Vagina (tissue), 2 donors: ENCODE data around the gene ZSCAN10. TPM values are rescaled to one million over a fixed set of nuclear protein-coding genes. Genes with fewer than 3 reads are reported as not detected.
"Not testable (repeated sequence)": the region's sequence is repeated elsewhere in the genome, so short reads cannot be mapped to it uniquely, and the experiment has no call there.

ENCODE experiments used
- DNase-seq, 2 donors: peaks; one replicate each; pipeline ENCODE4 v3.0.0-alpha.2; 2017; ENCODE audit errors: extremely low spot score in 2 of 2
- H3K27ac ChIP-seq: fragments of 200-600 bp; sonication (generic); one replicate; pipeline ENCODE4 v1.5.1; 2019
- H3K27me3 ChIP-seq: fragments of 200-600 bp; sonication (generic); one replicate; pipeline ENCODE4 v1.5.1; 2019
- H3K36me3 ChIP-seq, 2 donors: fragments of 200-600 bp; sonication (generic); one replicate each; pipeline ENCODE4 v1.5.1; 2017 to 2019
- H3K4me1 ChIP-seq: fragments of 200-600 bp; sonication (generic); one replicate; pipeline ENCODE4 v1.5.1; 2019
- H3K4me3 ChIP-seq, 2 donors: fragments of 200-600 bp; sonication (generic); 1 replicate in 1 of 2; 2 replicates in 1 of 2; pipeline ENCODE4 v1.5.1; 2016 to 2019
- H3K9me3 ChIP-seq: fragments of 200-600 bp; sonication (generic); one replicate; pipeline ENCODE4 v1.5.1; 2019
- CTCF ChIP-seq, 3 experiments: fragments of 450-650 bp in 2 of 3; fragments of 200-600 bp in 1 of 3; sonication (generic) in 1 of 3; IDR thresholded peaks; one replicate each; pipeline ENCODE4 v1.5.1; 2017 to 2019; ENCODE audit warnings: antibody characterized with exemption in 3 of 3, mild to moderate bottlenecking in 2 of 3, moderate library complexity in 2 of 3
- POLR2A ChIP-seq, 2 donors: fragments of 450-650 bp; IDR thresholded peaks; one replicate each; pipeline ENCODE4 v1.6.1; 2017; ENCODE audit warnings: antibody characterized with exemption in 2 of 2, mild to moderate bottlenecking in 2 of 2, moderate library complexity in 2 of 2
- POLR2AphosphoS5 ChIP-seq, 2 donors: sonication (generic); formaldehyde crosslinking; IDR thresholded peaks; one replicate each; pipeline ENCODE4 v1.9.0; 2017; ENCODE audit warnings: antibody characterized with exemption in 2 of 2, mild to moderate bottlenecking in 2 of 2, low read depth in 1 of 2; ENCODE audit not compliant: insufficient read depth in 1 of 2
- intact Hi-C: fragments of 100-400 bp; cut with DNase I; formaldehyde crosslinking; loops from one replicate; pipeline ENCODE4 v1.15.1; 2023
- total RNA-seq: library from RNA; depleted of rRNA; stranded (reverse); fragments of >200 nt; gene quantifications from one replicate; pipeline ENCODE4 v1.2.3, GENCODE V29; 2016

The ZSCAN10 gene
- total RNA-seq, 1 donor from 2014 or later = not detected

- intact Hi-C loops = no loop called here
- peaks cover 0 to 13% of the 10 kb centered on the region in 2 donors for H3K36me3 ChIP-seq
Observed at GRCh38 chr16:3142327-3142726, 43.2 kb upstream of the ZSCAN10 start.

GRCh38 chr16:3141781-3142311 is 42.8 kb upstream of the ZSCAN10 start:
- no peak for DNase-seq

More at GRCh38 chr16:3142327-3142726, 43.2 kb upstream of the ZSCAN10 start:
- Histone ChIP-seq H3K27ac (no peak overlapping the region), H3K9me3 (no peaks in the 10 kb centered on the region), H3K4me1 (no peaks in the 10 kb centered on the region), H3K27me3 (no peaks in the 10 kb centered on the region), H3K4me3 (no peak overlapping the region)
- no peak for DNase-seq
- TF ChIP-seq CTCF (IDR thresholded peaks at IDR 0.05) (no peak), POLR2A (IDR thresholded peaks at IDR 0.05) (no peak), POLR2AphosphoS5 (IDR thresholded peaks at IDR 0.05; ENCODE audit: insufficient read depth in 1 of 2, low read depth in 1 of 2) (no peak)

GRCh38 chr16:3140603-3141427 is 41.7 kb upstream of the ZSCAN10 start:
- Histone ChIP-seq H3K36me3 (peaks cover 0 to 13% of the 10 kb centered on the region in 2 donors), H3K27ac (no peak overlapping the region), H3K9me3 (no peaks in the 10 kb centered on the region), H3K4me1 (peaks cover 7% of the 10 kb centered on the region), H3K4me3 (no peak overlapping the region), H3K27me3 (no peaks in the 10 kb centered on the region)
- no peak for TF ChIP-seq POLR2A (IDR thresholded peaks at IDR 0.05)
- no peak for TF ChIP-seq POLR2AphosphoS5 (IDR thresholded peaks at IDR 0.05; ENCODE audit: insufficient read depth in 1 of 2, low read depth in 1 of 2)
- no peak for TF ChIP-seq CTCF (IDR thresholded peaks at IDR 0.05)
- DNase-seq = no peak
- intact Hi-C loops = no loop called here

More at GRCh38 chr16:3141781-3142311, 42.8 kb upstream of the ZSCAN10 start:
- no peaks in the 10 kb centered on the region for H3K9me3 ChIP-seq
- peaks cover 0 to 13% of the 10 kb centered on the region in 2 donors for H3K36me3 ChIP-seq
- no peaks in the 10 kb centered on the region for H3K27me3 ChIP-seq
- H3K27ac ChIP-seq = no peak overlapping the region
- H3K4me1 ChIP-seq = no peaks in the 10 kb centered on the region
- no peak overlapping the region for H3K4me3 ChIP-seq
- TF ChIP-seq POLR2AphosphoS5 (IDR thresholded peaks at IDR 0.05; ENCODE audit: insufficient read depth in 1 of 2, low read depth in 1 of 2) (no peak), CTCF (IDR thresholded peaks at IDR 0.05) (no peak), POLR2A (IDR thresholded peaks at IDR 0.05) (no peak)
- intact Hi-C loops = no loop called here

- intact Hi-C loops, H3K4me3 ChIP-seq, H3K27me3 ChIP-seq, H3K9me3 ChIP-seq, DNase-seq, H3K27ac ChIP-seq: not testable (repeated sequence)
- peaks cover 0 to 13% of the 10 kb centered on the region in 2 donors for H3K36me3 ChIP-seq
- H3K4me1 ChIP-seq = peaks cover 11% of the 10 kb centered on the region
Observed at GRCh38 chr16:3139561-3139960, 40.5 kb upstream of the ZSCAN10 start.

- H3K4me1 ChIP-seq = peaks cover 15% of the 10 kb centered on the region
- intact Hi-C loops = no loop called here
- H3K27ac ChIP-seq = no peak overlapping the region
- H3K4me3 ChIP-seq = no peak overlapping the region
- H3K27me3 ChIP-seq = no peaks in the 10 kb centered on the region
- no peak for DNase-seq
- no peak for TF ChIP-seq POLR2AphosphoS5 (IDR thresholded peaks at IDR 0.05; ENCODE audit: insufficient read depth in 1 of 2, low read depth in 1 of 2)
- TF ChIP-seq POLR2A (IDR thresholded peaks at IDR 0.05) = no peak
- TF ChIP-seq CTCF (IDR thresholded peaks at IDR 0.05) = no peak
- no peaks in the 10 kb centered on the region for H3K9me3 ChIP-seq
- peaks cover 0 to 13% of the 10 kb centered on the region in 2 donors for H3K36me3 ChIP-seq
Observed at GRCh38 chr16:3138823-3139426, 39.8 kb upstream of the ZSCAN10 start.
